GM21576 (cell line): ENCODE data around the gene TMEM178B.
A peak's percentile ranks its signal among the peaks of the same experiment; 100 is the strongest.
"Not testable (repeated sequence)": the region's sequence is repeated elsewhere in the genome, so short reads cannot be mapped to it uniquely, and the experiment has no call there.

ENCODE experiments used
- ATAC-seq: cut with Tn5 transposase; IDR thresholded peaks from one replicate; pipeline ENCODE4 v1.9.1; 2021; ENCODE audit warnings: mild to moderate bottlenecking, moderate library complexity; ENCODE audit not compliant: unreplicated experiment

TMEM178B gene

DNA sequence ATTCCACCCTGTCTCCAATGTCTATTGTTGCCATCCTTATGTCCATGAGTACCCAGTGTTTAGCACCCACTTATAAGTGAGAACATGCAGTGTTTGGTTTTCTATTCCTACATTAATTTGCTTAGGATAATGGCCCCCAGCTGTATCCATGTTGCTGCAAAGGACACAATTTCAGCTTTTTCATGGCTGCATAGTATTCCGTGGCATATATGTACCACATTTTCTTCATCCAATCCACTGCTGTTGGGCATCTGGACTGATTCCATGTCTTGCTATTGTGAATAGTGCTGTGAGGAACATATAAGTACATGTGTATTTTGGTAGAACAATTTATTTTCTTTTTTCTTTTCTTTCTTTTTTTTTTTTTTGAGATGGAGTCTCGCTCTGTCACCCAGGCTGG, 68.2 kb downstream of the TMEM178B start:
- ATAC-seq = no peak

DNA sequence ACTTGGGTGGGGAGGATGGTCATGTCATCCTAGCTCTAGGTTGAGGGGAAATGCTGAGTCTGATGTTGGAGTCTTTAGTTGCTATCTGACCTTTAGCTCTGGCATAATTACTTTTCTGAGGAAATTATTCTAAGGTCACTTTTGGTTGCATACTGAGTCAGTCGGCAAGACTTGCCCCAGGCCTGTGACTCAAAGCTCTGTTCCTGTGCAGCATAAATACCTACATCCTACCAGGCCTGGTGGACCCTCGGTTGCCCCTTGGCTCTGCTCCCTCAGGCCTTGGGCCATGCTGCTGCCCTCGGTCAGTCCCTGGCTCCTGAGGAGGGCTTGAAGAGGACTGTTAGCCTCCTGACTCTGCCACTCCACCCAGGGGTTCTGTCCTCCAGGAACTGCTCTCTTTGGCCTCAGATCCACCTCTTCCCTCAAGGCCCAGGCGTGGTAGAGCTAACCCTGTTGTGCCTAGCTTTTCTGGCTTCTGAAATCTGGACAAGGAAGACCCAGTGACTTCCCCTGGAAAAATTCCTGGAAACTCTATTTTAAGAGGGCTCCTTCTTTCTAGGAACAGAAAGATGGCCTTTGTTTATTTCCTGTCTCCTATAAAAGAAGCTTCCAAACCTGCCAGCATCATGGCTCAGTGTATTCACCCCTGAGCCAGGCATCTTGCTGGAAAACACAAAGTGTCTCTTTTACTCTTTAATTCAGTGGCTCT, 71.2 kb downstream of the TMEM178B start:
- ATAC-seq = no peak

DNA sequence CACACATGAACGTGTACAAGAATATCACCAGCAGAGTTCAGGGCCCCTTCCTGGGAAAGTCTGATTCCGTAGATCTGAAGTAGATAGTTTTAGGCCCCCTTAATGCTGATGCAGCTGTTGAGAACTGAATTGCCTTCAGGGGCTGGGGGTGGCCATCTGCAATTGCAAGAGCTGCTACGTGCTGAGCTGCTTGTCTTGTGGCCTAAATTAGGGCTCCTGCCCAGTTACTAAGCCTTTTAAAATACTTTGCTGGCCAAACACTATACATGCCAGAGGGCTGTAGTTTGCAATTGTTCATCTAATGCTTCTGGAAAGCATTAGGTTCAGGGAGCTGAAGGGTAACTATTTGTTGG, 71.7 kb downstream of the TMEM178B start:
- no peak for ATAC-seq

DNA sequence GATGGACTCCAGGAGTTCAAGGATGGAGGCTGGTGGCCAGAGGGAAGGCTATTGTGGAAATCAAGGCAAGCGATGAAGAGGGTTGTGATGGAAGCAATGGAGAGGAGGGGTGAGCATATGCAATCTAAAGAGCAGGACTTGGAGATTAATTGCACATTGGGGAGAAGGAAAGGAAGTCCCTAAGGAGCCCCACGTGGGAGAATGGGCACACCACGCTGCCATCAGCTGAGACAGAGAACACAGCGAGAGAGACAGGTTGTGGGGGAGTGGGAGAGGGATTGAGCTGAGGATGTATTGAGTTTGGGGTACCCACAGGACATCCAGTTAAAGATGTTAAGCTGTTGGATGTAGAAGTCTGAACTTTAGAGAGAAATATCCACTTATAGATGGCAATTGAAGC, 73.6 kb downstream of the TMEM178B start:
- no peak for ATAC-seq

DNA sequence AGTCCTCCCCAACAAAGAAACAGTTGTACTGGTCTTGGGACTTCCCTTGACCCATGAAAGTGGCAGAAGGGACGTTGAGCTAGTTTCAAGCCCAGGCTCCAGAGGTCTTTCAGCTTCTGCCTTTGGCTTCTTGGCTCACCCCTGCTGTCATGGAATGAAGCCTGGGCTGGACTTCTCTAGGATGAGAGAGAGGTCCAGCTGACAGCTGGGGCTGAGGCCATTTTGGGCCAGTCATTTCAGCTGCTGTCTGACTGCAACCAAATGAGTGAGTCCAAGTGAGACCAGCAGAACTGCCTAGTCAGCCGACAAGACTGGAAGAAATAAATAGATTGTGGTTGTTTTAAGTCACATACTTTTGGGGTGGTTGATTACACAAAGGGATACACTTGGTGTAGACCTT, 76.6 kb downstream of the TMEM178B start:
- ATAC-seq = no peak

DNA sequence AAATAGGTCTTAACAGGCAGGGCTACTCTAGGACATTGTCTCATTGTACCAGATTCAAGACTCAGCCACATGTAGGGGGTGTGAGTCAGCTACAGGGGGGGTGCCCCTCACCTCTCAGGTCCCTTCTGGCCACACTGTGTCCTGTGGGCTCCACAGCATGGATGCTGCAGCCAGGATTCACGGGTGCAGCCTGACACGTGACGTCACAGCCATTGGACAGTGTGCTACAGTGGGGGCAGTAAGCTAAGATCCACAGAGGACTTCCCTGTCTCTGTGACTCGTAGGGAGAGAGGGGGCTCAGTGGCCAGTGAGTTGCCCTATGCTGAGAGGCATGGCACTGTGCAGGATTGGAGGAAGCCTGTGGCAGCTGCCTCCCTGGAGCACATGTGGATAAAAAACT, 77.9 kb downstream of the TMEM178B start:
- no peak for ATAC-seq

DNA sequence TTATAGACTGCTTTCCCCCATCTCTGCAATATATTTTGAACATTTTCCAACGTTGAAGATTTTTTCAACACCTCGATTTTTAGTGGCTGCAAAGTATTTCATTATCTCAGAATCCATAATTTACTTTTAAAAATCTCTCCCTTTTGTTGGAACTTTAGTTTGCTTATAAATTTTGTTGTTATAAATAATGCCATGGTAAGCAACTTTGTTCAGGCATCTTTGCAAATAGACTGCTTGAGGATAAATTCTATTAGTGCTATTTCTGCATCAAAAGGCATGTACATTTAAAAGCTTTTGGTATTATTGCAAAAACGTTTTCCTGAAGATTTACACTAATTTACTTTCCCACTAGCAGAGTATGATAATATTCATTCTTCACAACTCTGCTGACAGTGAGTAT, 79.4 kb downstream of the TMEM178B start:
- ATAC-seq = no peak

DNA sequence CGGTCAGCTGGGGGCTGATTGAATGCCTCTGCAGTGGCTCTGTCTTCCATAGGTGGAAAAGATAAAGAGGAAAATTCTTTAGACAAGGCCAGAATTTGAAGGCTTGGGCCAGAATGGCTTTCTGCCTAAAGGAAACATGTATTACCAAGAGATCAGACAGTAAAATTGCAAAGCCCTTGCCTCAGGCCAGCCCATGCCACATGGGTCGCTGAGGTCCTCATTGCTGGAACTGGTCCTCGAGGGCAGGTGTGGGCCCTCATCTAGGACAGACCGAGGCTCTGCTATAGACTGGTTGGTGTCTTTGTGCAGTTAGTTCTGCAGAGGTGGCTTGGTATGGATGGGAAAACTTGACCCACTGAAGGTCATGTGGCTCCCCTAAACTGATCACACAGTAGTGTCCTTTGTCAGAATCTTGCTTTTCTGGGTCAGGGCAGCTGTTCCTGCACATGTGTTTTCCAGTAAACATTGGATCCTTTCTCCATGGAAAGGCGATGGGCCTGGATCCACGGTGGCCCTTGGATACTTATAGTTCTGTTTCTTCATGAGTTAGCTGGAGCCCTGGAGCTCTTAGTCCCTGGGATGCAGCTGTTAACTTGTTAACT, 80.4 kb downstream of the TMEM178B start:
- ATAC-seq = no peak

DNA sequence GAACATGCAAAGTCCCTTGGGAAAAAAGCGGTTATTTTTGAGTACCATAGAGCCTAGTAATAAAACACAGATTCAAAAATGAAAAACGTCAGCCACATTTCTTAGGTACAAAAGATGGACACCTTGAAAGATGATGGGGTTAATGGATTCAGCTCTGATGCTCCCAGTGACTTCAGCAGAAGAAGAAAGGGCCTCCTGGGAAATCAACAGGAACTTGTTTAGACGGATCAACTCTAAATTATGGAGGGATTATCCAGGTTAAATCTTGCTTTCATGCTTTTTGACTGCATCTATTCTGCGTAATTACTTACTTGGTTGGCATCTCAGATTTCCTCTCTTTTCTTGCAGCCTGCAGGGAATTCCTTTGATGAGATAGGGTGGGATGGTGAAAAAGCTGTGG, 82.5 kb downstream of the TMEM178B start:
- ATAC-seq = no peak

DNA sequence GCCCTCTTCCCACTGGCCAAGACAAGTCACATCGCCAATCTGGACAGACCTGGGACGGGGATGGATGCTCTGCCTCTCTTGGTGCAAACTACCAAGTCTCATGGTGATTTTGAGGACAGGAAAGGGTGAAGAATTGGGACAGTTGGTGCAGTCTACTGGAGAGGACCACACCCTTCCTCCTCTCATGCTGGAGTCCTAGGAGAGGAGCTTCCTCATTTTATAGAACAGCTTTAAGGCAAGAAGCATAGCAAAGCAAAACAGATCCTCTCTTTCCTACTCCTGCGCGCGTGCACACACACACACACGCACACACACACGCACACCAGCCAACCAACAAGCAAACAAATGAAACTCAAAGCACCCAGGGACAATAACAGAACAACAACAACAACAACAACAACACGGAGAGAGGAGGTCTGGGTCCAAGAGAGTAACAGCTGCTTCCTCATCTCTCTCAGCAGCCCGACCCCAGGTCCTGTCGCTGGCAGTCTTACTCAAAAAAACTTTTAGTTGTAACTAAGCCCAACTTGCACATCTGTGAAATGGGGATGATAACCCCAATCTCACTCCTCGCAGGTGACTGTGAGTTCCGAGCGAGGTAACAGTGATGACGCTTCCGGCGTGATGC, 83.4 kb downstream of the TMEM178B start:
- ATAC-seq = no peak

DNA sequence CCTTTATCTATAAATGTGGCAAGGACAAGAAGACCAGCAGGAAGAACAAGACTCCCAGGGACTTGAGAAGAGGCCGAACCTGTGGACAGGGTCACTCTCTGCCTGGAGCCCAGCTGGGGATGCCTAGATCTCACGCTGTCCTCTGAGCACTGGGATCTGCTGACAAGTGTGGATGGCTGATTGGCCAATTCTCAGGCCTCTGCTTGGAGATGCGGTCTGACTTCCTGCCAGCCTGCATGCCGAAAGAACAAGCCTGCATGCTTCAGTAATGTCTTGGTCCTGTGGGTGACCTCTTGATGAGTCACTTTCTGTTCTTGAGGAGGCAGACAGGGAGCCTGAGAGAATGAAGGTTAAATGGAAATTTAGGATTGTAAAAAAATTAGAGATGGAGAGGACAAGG, 84.7 kb downstream of the TMEM178B start:
- ATAC-seq = peak; percentile 61

DNA sequence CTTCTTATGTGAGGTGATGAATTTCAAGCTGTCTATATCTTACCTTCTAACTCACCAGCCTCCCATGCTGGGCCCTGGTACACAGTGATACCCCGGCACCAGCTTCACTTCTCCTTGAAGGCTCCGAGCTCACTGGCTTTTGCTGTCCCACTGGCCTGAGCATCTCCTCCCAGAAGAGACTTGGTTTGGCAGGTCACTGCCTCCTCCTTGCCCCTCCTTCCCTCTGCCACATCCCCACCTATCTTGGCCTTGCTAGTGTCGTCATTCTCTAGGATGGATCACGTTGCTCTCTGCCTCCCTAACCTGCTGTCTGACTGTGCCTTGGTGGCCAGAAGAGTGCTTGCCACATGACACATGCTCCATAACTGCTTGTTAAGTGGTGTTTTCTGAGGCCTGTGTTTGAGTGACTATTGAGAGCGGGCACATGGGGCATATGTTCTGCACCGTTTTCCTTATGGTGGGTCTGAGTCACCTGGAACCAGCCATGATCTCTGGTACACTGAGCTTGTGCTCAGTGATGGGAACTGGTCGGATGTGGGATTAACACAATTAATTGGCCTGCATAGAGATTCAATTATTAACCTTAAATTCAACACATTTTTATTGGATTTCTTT, 86.5 kb downstream of the TMEM178B start:
- no peak for ATAC-seq

DNA sequence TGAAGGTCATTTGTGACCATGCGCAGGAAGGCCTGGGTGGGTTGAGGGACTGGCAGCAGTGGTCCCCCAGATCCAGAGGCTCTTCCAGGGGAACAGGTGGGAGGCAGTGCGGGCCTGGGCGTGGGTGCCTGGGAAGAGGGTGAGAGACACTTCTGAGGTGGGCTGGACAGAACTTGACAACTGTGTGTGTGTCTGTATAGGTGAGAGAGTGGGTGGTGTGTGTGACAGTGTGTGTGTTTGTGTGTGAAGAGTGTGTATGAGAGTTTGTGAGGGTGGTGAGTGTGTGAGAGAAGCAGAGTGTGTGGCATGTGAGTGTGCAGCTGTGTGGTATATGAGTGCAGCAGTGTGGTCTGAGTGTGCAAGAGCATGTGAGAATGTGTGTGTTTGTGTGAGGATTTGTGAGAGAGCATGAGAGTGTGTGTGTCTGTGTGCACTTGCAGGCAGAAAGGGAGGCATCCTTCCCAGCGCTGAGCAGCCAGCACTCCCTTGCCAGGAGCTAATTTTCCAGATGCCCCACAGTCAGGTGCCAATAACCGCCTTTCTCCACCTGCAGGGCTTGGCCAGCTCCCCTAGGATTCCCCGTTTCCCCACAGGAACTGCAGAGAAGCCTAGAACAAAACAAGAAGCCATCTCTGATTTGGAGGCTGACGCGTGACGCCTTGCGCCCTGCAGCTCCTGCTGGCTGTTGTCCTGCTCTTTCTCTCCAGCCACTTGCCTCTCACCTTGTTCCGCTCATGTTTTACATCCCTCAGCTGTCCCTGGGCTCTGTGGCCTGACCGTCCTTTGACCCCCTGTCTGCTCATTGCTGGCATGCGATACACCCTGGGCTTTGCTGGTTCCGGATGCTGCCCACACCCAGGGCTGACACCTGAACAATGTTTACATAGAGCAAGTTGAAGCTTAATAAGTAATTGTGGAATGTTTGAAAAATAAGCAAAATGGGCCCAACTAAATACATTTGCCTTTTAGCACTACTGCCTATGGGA, 88.0 kb downstream of the TMEM178B start:
- no peak for ATAC-seq

DNA sequence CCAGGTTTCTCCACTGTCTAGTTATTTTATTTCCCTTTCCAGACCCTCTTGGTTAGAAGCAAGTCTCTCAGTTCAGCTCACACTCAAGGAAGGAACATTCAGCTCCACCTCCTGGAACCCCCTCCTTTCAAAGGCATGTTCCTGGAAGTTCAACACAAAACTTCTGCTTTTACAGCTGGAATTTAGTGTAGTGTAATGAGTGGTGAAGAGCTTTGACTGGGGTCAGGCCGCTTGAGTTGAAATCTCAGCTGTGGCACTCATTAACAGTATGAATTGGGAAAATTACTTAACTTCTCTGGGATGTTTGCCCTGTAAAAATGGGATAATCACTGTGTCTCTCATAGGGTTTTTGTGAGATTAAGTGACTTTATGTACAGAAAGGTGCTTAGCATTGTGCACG, 91.7 kb downstream of the TMEM178B start:
- ATAC-seq = no peak

DNA sequence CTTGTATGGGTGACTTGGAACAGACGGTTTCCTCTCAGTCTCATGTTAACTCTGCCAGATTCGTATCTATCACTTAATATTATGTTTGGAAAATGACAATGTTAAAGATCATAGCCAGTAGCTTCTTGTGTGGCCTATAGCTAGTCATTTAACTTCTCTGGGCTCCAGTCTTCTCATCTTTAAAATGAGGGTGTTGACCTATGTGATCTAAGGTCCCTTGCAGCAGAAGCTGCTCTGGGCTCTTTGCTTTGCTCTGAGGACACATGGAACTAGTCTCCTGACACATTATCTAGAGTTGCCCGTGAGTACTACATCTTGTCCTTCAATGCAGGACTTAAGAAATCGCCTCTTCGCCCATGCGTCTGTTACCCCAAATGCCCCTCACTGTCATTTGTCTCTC, 93.1 kb downstream of the TMEM178B start:
- ATAC-seq = no peak

DNA sequence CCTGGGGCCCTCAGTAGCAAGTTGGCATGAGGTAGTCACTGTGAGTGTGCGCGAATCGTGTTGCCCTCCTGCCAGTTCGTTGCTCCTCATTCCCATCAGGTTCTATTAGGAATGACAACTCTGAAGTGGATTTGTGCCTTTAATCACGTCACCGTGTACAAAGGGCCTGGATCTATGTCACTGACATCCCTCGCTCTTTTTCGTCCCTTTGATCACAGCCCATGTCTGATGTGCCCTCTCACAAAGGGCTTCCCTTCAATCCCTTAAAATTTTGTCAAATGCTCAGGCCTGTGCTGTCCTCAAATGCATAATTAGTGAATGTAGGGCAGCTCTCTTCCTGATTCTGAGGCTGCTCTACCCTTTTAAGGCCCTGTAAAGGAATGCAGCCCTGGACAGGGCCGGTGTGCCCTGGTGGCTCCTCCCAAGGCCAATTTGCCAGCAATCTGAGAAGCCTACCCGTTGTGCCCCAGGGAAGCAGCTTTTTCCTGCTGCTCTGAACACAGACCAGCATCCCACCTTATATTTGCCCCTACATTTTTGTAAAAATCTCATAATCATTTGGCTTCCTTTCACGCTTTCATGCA, 93.6 kb downstream of the TMEM178B start:
- no peak for ATAC-seq

DNA sequence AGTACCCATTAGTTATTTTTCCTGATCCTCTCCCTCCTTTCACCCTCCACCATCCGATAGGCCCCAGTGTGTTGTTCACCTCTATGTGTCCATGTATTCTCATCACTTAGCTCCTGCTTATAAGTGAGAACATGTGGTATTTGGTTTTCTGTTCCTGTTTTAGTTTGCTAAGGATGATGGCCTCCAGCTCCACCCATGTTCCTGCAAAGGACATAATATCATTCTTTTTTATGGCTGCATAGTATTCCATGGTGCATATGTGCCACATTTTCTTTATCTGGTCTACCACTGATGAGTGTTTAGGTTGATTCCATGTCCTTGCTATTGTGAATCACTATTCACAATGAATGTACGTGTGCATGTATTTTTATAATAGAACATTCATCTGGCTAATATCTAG, 95.3 kb downstream of the TMEM178B start:
- not testable (repeated sequence) for ATAC-seq

DNA sequence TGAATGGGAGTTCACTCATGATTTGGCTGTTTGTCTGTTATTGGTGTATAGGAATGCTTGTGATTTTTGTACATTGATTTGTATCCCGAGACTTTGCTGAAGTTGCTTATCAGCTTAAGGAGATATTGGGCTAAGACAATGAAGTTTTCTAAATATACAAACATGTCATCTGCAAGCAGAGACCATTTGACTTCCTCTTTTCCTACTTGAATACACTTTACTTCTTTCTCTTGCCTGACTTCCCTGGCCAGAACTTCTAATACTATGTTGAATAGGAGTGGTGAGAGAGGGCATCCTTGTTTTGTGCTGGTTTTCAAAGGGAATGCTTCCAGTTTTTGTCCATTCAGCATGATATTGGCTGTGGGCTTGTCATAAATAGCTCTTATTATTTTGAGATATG, 101.9 kb downstream of the TMEM178B start:
- ATAC-seq = not testable (repeated sequence)

DNA sequence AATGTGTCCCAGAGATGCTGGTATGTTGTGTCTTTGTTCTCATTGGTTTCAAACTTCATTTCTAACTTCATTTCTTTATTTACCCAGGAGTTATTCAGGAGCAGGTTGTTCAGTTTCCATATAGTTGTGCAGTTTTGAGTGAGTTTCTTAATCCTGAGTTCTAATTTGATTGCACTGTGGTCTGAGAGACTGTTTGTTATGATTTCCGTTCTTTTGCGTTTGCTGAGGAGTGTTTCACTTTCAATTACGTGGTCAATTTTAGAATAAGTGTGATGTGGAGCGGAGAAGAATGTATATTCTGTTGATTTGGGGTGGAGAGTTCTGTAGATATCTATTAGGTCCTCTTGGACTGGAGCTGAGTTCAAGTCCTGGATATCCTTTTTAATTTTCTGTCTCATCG, 103.3 kb downstream of the TMEM178B start:
- not testable (repeated sequence) for ATAC-seq

DNA sequence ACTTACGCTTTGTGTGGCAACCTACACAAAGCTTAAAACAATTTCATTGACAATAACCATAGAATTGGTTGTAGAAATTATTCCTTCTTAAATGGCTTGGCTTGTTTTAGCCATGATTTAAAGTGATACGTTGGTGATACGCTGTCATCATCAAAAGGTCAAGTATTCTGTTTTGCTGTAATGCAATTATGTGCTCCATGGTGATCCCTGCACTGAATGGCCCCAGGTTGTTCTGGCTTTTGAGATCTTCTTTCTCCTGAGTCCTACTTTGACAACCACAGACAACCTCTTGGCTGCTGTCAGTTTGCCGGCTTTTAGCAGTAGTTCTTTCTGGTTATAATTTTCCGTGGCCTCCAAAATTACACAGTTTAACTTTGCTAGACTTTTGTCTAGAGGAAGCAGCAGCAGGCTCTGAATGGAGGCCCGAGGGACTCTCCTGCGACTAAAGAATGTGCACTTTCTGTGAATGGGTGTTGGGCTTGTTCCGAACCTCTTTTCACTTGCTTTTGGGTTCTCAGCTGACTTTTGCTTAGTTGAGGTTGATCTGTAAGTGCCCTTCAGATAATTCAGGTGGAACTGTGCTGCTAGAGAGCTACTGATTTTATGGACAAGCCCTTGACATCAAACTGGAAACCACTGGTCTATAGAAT, 104.7 kb downstream of the TMEM178B start:
- no peak for ATAC-seq
